ENCODE data around the gene RELN. TPM values are rescaled to one million over a fixed set of nuclear protein-coding genes. Genes with fewer than 3 reads are reported as not detected.
"Not testable (repeated sequence)": the region's sequence is repeated elsewhere in the genome, so short reads cannot be mapped to it uniquely, and the experiment has no call there.

The RELN gene
- total RNA-seq, 2 donors from 2014 or later = not detected

DNA sequence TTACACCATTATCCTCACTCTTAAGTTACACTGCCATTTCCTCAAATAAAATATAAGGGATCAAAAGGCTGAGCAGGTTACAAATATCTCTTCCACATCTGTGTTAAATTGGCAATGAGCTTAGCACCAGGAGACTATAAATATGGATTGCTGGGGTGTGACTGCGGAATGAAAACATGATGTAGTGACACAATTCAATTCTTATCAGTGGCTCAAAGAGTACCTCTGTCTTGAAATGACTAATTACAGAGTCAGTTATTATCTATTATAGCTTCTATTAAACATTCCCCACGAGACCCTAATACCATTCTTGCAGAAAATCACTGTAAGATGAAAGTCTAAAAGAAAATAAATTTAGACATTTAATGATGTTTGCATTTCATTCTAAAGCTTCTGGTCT lies 67.1 kb downstream of the RELN start:
- no peak for ATAC-seq
- no peak overlapping the region for H3K4me3 Mint-ChIP-seq

DNA sequence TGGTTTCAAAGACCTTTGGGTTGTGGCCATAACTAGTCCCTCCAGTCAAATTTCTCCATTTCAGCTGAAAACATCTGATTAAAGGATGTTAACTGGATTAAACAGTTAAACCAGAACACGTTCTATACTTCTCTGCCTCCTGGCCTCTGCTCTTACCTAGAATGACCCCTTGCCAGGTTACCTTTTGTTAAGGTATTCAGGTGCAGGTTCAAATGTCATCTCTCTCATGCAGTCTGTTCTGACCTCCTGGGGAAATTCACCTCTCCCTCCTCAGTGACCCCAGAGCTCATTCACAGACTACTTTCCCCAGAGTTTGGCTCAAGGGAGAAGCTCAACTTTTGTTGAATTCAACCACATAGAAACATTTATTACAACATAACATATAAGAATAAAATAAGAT lies 67.8 kb downstream of the RELN start:
- ATAC-seq = no peak
- DNase-seq = no peak
- H3K4me3 Mint-ChIP-seq = no peak overlapping the region
- no peaks in the 10 kb centered on the region for H3K9me3 ChIP-seq (ENCODE audit: control insufficient read depth, low read length, poor library complexity, severe bottlenecking)
- no peaks in the 10 kb centered on the region for H3K36me3 Mint-ChIP-seq (ENCODE audit: low read depth)
- no peak overlapping the region for H3K27ac Mint-ChIP-seq
- peaks cover 28% of the 10 kb centered on the region for H3K27me3 Mint-ChIP-seq
- H3K4me1 Mint-ChIP-seq = peaks cover 5% of the 10 kb centered on the region

More for the DNA sequence above, 67.1 kb downstream of the RELN start:
- H3K4me1 Mint-ChIP-seq = peaks cover 5% of the 10 kb centered on the region
- no peaks in the 10 kb centered on the region for H3K36me3 Mint-ChIP-seq (ENCODE audit: low read depth)
- DNase-seq = no peak
- H3K9me3 ChIP-seq (ENCODE audit: control insufficient read depth, low read length, poor library complexity, severe bottlenecking) = no peaks in the 10 kb centered on the region
- H3K27me3 Mint-ChIP-seq = peaks cover 24% of the 10 kb centered on the region
- H3K27ac Mint-ChIP-seq = no peak overlapping the region

DNA sequence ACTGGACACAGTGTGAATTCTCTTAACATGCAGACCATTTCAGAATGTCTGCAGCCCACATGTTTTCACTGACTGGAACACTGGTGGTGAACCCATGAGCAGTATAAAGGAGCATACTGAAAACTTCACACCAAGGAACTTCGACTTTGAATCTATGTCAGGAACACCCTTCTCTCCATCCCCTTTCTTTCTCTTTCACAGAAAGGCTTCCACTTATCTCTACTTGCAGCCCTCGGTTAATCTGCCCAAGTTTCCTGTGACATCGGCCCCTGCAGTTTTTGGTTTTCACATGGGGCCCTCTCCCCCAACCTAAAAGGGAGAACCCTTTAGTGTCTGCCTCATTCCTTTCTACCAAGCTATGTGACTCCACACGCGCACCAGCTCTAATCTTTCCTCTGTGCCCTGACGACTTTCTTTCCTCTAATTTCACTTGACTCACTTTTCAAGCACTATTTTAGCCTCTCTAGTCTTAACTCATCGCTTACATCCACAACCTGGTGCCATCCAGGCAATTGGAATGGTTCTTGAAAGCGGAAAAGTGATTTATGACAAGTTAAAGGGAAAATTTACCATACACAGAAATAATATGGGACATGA lies 70.1 kb downstream of the RELN start:
- Mint-ChIP-seq H3K4me1 (peaks cover 5% of the 10 kb centered on the region), H3K27ac (no peak overlapping the region), H3K4me3 (no peak overlapping the region), H3K27me3 (peaks cover 31% of the 10 kb centered on the region), H3K36me3 (ENCODE audit: low read depth) (no peaks in the 10 kb centered on the region)
- no peak for DNase-seq
- no peak for ATAC-seq
- no peaks in the 10 kb centered on the region for H3K9me3 ChIP-seq (ENCODE audit: control insufficient read depth, low read length, poor library complexity, severe bottlenecking)

DNA sequence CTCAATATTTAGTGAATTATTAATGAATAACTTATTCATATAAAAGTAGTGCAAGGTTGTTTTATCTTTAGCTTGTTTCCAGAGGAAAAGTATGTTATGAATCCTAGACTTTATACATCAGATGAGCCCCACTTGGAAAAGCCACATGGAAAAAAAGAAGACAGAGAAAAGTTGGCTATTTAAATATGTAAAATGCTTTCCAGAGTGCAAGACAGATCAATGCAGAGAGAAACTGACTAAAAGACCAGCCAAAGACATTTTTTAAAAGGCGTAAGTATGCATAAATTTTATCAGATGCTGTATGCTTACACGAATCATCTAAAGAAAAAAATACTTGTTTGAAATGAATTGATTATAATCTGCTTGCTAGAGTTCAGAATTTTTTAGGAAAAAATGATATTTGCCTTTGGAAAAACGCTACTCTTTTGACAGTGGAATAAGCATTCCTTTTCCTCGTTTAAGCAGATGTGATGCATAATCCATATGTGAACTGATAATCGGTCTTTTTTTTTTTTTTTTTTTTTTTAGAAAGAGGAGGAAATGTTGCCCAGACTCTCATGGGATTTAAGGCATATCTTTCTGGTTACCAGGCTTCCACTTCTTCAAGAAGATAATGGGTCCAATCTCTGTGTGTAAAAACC lies 70.7 kb downstream of the RELN start:
- Mint-ChIP-seq H3K4me3 (no peak overlapping the region), H3K4me1 (peaks cover 5% of the 10 kb centered on the region), H3K27me3 (peaks cover 31% of the 10 kb centered on the region), H3K27ac (no peak overlapping the region), H3K36me3 (ENCODE audit: low read depth) (no peaks in the 10 kb centered on the region)
- no peak for DNase-seq
- H3K9me3 ChIP-seq (ENCODE audit: control insufficient read depth, low read length, poor library complexity, severe bottlenecking) = no peaks in the 10 kb centered on the region
- ATAC-seq = no peak

DNA sequence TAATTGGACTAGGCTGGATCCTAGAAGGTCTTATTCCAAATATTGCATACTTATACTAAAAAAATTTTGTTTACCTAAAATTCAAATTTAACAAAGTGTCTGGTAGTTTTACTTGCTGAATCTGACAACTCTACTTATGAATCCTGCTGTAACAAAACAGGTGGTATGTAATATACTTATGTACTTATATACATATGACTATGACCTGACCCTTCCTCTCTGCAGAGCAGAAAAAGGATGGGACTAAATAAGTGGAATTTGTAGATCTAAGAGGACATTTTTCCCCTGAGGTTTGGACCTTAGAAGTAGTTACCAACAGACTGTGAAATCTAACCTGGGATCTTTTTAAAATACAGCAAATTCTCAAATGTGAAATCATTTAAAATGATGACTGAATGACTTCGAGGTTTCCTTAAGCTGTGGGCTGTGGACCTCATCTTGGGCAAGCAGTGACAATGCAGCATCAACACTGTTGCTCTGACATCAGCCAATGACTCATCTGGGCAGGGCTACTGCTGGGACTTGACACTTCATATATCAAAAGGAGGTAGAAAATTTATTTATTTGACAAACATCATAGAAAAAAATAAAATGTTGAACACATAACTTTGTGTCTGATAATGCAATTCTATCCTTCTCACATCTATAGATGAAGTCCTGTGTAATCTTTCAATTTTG lies 73.6 kb downstream of the RELN start:
- no peak overlapping the region for H3K4me3 Mint-ChIP-seq
- no peak overlapping the region for H3K27ac Mint-ChIP-seq
- no peak for ATAC-seq
- H3K4me1 Mint-ChIP-seq = peaks cover 5% of the 10 kb centered on the region
- no peaks in the 10 kb centered on the region for H3K9me3 ChIP-seq (ENCODE audit: control insufficient read depth, low read length, poor library complexity, severe bottlenecking)
- H3K27me3 Mint-ChIP-seq = peaks cover 17% of the 10 kb centered on the region
- no peak for DNase-seq
- no peaks in the 10 kb centered on the region for H3K36me3 Mint-ChIP-seq (ENCODE audit: low read depth)

DNA sequence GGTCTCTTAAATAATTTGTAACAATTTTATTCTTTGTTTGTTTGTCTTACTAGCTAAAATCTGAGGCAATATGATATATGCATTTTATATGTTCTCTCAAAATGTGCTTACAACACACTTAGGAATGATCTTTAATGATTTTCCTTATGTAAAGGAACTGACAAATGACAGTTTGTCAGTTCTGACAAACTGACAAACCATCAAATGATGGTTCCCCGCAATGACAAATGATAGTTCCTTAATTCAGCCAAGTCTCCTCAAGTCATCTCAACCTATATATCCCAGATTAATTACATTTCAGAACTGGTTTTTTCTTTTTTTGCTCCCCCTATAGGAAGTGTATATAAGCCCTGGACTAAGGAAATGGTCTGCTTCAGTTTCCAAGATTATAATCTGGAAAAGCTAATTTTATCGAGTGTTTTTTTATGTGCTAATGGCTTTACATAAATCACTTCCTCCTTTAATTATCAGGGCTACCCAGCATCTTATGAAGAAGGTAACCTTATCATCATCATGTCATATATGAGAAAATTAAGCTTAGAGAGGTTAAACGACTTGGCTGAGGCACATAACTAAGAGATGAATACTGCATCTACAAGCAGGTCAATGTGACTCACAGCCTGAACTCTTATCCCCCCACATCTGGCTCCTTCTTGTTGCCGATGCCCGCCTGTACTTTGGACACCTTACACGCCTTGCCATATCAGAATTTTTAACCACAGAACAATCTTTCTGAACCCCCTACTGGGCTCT lies 75.1 kb downstream of the RELN start:
- ATAC-seq = no peak
- no peaks in the 10 kb centered on the region for H3K9me3 ChIP-seq (ENCODE audit: control insufficient read depth, low read length, poor library complexity, severe bottlenecking)
- Mint-ChIP-seq H3K4me1 (peaks cover 1% of the 10 kb centered on the region), H3K36me3 (ENCODE audit: low read depth) (no peaks in the 10 kb centered on the region), H3K27ac (no peak overlapping the region), H3K4me3 (no peak overlapping the region), H3K27me3 (peaks cover 17% of the 10 kb centered on the region)
- no peak for DNase-seq

DNA sequence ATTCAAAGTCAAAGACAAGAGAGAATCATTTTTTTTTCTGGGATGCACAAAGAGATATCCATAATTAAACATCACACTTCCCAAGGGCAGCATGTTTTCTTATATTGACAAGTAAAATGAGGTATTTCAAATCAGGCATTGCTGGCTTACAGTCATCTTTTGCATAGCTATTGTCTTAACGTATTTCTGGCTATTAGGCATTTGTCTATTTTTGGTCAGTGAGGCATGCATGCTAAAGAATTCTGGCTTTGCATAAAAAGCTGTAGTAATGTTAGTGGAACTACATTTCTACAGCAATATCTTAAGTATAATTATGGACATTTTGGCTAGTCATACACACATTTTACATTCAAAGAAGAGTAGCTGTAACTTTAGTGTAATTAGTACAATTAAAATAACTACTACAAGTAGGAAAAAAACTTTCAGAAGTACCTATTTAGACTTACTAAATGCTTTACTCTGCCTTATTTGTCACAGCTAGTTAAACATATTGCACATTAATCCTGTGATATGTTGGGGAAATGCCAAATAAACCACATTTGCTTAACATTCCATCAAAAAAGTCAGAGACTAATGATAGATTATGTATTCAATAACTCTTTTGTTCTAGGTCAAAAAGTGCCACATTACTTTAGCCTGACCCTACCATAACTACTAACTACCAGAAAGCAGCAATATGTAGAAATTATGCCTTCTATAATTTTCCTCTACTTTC lies 76.4 kb downstream of the RELN start:
- DNase-seq (no peak), ATAC-seq (no peak)
- Mint-ChIP-seq H3K27me3 (peaks cover 14% of the 10 kb centered on the region), H3K36me3 (ENCODE audit: low read depth) (no peaks in the 10 kb centered on the region), H3K4me3 (no peak overlapping the region), H3K27ac (no peak overlapping the region), H3K4me1 (no peaks in the 10 kb centered on the region)
- no peaks in the 10 kb centered on the region for H3K9me3 ChIP-seq (ENCODE audit: control insufficient read depth, low read length, poor library complexity, severe bottlenecking)

DNA sequence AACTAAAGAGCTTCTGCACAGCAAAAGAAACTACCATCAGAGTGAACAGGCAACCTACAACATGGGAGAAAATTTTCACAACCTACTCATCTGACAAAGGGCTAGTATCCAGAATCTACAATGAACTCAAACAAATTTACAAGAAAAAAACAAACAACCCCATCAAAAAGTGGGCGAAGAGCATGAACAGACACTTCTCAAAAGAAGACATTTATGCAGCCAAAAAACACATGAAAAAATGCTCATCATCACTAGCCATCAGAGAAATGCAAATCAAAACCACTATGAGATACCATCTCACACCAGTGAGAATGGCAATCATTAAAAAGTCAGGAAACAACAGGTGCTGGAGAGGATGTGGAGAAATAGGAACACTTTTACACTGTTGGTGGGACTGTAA lies 78.4 kb downstream of the RELN start:
- not testable (repeated sequence) for DNase-seq; H3K4me3 Mint-ChIP-seq; H3K27ac Mint-ChIP-seq; H3K27me3 Mint-ChIP-seq; H3K36me3 Mint-ChIP-seq (ENCODE audit: low read depth); H3K9me3 ChIP-seq (ENCODE audit: control insufficient read depth, low read length, poor library complexity, severe bottlenecking); ATAC-seq; H3K4me1 Mint-ChIP-seq

DNA sequence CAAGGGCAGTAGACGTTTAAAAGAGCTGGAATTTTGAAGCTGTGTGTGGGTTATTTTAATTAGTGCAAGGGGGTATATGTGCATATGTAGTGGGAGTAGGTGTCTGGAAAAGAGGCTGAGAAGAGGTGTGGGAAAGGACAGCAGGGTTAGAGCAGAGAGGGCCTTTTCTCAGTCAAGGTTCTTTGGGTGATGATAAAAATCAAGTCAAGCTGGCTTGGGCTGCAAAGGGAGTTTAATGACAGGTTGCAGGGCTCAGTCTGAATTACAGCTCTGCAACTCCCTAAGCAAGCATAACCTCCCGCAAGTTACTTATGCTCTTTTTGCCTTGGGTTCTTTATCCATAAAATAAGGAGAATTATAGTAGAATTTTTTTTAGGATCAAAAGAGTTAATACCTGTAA lies 83.5 kb downstream of the RELN start:
- Mint-ChIP-seq H3K4me1 (no peaks in the 10 kb centered on the region), H3K4me3 (no peak overlapping the region), H3K36me3 (ENCODE audit: low read depth) (no peaks in the 10 kb centered on the region), H3K27ac (no peak overlapping the region), H3K27me3 (peaks cover 7% of the 10 kb centered on the region)
- DNase-seq = no peak
- H3K9me3 ChIP-seq (ENCODE audit: control insufficient read depth, low read length, poor library complexity, severe bottlenecking) = no peaks in the 10 kb centered on the region
- no peak for ATAC-seq

DNA sequence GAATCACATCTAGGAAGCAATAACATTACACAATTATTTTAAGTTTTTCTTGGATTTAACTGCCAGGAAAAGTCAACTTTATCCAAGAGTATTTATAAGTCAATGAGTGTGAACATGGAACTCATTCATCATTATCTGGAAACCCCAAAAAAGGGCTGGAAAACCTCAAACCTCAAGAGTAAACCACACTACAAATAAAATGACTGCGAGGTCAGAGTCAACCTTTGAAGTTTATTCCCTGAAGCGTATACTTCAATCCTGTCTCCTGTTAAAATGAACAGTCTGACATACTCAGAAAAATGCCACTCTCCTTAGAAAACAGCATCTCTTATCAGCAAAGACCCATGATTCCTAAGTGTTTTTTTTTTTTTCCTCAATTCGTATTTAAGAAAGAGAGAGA lies 86.5 kb downstream of the RELN start:
- Mint-ChIP-seq H3K27ac (no peak overlapping the region), H3K27me3 (peaks cover 7% of the 10 kb centered on the region), H3K4me1 (no peaks in the 10 kb centered on the region), H3K4me3 (no peak overlapping the region), H3K36me3 (ENCODE audit: low read depth) (no peaks in the 10 kb centered on the region)
- no peaks in the 10 kb centered on the region for H3K9me3 ChIP-seq (ENCODE audit: control insufficient read depth, low read length, poor library complexity, severe bottlenecking)
- ATAC-seq (no peak), DNase-seq (no peak)

DNA sequence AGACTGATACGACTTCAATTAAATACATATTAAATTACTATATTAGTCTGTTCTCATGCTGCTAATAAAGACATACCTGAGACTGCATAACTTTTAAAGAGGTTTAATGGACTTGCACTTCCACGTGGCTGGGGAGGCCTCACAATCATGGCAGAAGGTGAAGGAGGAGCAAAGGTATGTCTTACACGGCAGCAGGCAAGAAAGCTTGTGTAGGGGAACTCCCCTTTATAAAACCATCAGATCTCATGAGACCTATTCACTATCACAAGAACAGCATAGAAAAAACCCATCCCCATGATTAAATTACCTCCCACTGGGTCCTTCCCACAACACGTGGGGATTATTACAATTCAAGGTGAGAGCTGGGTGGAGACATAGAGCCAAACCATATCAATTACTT lies 92.6 kb downstream of the RELN start:
- not testable (repeated sequence) for ATAC-seq; H3K27ac Mint-ChIP-seq; H3K9me3 ChIP-seq (ENCODE audit: control insufficient read depth, low read length, poor library complexity, severe bottlenecking)

DNA sequence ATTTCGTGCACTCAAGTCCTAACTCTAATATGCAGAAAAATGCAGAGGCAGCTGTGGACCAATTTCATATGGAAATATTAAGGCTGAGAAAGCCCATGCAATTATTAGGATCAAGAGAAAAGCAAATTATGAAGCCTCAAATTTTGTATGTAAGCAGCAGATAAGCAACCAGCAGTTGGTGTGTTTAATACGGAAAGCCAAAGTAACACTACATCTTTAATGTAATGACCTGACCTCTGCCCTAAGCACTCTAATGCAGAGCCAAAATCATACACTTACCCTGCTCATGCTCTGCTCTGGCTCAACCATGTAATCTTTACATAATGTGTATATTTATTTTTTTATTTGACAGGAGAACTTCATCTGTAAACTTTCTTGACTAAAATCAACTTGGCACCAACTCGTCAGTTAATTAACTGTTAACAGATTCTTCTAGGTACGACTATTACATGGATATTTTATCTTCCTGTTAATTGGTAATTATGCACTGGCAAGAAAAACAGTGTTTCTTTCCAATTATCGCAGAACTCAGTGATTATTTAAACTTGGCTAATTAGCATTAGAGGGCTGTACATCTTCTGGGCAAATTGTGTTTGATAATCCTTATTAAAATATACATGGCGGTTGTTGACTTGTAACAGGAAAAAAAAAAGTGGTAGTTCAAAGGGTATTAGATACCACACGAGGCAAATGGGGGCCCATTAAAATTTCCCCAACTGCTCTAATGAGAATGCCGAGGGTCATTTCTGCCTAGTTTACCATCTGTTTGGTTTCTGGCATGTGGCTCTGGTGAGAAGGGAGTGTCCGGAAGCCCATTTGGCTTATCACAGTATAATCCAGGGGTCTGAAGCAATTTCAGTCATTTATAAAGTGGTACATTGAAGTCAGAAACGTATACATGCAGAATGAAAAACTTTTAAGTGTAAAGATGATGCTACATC lies 94.5 kb downstream of the RELN start:
- H3K9me3 ChIP-seq (ENCODE audit: control insufficient read depth, low read length, poor library complexity, severe bottlenecking) = no peaks in the 10 kb centered on the region
- DNase-seq (no peak), ATAC-seq (no peak)
- H3K27ac Mint-ChIP-seq = no peak overlapping the region
- no peaks in the 10 kb centered on the region for H3K36me3 Mint-ChIP-seq (ENCODE audit: low read depth)
- H3K27me3 Mint-ChIP-seq = no peaks in the 10 kb centered on the region
- no peak overlapping the region for H3K4me3 Mint-ChIP-seq
- no peaks in the 10 kb centered on the region for H3K4me1 Mint-ChIP-seq

More for the DNA sequence above, 92.6 kb downstream of the RELN start:
- DNase-seq; H3K36me3 Mint-ChIP-seq (ENCODE audit: low read depth); H3K4me3 Mint-ChIP-seq; H3K4me1 Mint-ChIP-seq; H3K27me3 Mint-ChIP-seq: not testable (repeated sequence)

Measured in T-helper 17 cell (primary cell).